ENCODE data around the gene TNRC6B.
"Not testable (repeated sequence)": the region's sequence is repeated elsewhere in the genome, so short reads cannot be mapped to it uniquely, and the experiment has no call there.

The TNRC6B gene

GRCh38 chr22:40364431-40364830, 186.7 kb downstream of the TNRC6B start:
- no peak for DNase-seq (ENCODE audit: low read depth, low spot score)

GRCh38 chr22:40366068-40366467, 188.3 kb downstream of the TNRC6B start:
- no peak for DNase-seq (ENCODE audit: low read depth, low spot score)

- DNase-seq (ENCODE audit: low read depth, low spot score): no peak
These were observed 189.6 kb downstream of the TNRC6B start for GRCh38 chr22:40367342-40367741.

- no peak for DNase-seq (ENCODE audit: low read depth, low spot score)
These were observed 190.3 kb downstream of the TNRC6B start for GRCh38 chr22:40368016-40368415.

- no peak for DNase-seq (ENCODE audit: low read depth, low spot score)
These were observed 191.1 kb downstream of the TNRC6B start for GRCh38 chr22:40368836-40369235.

- no peak for DNase-seq (ENCODE audit: low read depth, low spot score)
These were observed 196.8 kb downstream of the TNRC6B start for GRCh38 chr22:40374567-40374966.

- DNase-seq (ENCODE audit: low read depth, low spot score): no peak
These were observed 198.4 kb downstream of the TNRC6B start for GRCh38 chr22:40376149-40376548.

GRCh38 chr22:40377931-40378330, 200.2 kb downstream of the TNRC6B start:
- DNase-seq (ENCODE audit: low read depth, low spot score): no peak

- DNase-seq (ENCODE audit: low read depth, low spot score): not testable (repeated sequence)
These were observed 200.7 kb downstream of the TNRC6B start for GRCh38 chr22:40378448-40378847.

GRCh38 chr22:40381461-40381860, 203.7 kb downstream of the TNRC6B start:
- DNase-seq (ENCODE audit: low read depth, low spot score): no peak

GRCh38 chr22:40383905-40384304, 206.2 kb downstream of the TNRC6B start:
- no peak for DNase-seq (ENCODE audit: low read depth, low spot score)

GRCh38 chr22:40385036-40385782, 207.5 kb downstream of the TNRC6B start:
- no peak for DNase-seq (ENCODE audit: low read depth, low spot score)

All from smooth muscle cell of the brain vasculature (primary cell).